ENCODE data around the gene CYB561. TPM values are rescaled to one million over a fixed set of nuclear protein-coding genes. Genes with fewer than 3 reads are reported as not detected.
"Not testable (repeated sequence)": the region's sequence is repeated elsewhere in the genome, so short reads cannot be mapped to it uniquely, and the experiment has no call there.

The CYB561 gene
- total RNA-seq, 1 donor from 2014 or later: 1.7 TPM

DNA sequence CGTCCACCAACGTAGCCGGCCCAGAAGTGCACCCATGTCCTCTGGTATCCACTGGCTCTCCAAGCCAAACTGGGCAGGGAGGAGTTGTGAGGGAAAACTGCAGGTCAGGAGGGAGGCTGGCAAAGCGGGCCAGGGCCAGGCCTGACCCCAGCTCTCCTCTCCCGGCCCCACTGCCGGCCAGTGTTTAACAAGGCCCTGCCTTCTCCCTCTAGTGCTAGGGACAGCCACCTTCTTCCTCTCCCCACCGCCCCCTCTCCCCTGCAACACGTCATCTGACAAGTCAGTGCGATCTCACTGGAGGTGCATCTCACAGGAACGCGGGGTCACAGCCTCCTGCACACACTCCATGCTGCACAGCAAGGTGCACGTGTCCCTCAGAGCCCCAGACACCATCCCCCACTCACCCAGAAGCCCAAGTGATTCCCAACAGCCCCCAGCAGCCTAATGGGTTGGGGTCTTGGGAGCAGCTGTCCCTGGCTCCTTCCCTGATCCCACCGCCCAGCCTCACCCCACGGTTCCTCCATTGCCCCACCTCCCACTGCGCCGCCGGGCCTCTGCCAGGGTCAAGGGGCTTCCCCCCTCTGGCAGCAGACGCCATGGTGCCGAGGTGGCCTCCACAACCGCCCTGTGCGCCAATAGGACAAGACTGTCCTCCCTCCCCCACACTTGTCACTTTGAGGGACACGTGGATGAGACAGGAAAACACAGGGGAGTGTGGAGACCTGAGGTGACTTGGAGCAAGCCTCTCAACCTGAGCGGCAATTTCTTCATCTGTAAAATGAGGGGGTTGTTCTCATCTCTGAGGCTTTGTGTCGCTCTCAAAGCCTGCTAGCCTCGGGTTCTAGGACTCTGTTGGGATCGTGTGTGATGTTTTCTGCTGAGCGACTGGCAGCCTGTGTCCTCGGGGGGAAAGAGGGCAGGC is 29.6 kb upstream of the CYB561 start:
- Mint-ChIP-seq H3K27me3 (peaks cover 57% of the 10 kb centered on the region), H3K4me1 (peaks cover 16% of the 10 kb centered on the region)

DNA sequence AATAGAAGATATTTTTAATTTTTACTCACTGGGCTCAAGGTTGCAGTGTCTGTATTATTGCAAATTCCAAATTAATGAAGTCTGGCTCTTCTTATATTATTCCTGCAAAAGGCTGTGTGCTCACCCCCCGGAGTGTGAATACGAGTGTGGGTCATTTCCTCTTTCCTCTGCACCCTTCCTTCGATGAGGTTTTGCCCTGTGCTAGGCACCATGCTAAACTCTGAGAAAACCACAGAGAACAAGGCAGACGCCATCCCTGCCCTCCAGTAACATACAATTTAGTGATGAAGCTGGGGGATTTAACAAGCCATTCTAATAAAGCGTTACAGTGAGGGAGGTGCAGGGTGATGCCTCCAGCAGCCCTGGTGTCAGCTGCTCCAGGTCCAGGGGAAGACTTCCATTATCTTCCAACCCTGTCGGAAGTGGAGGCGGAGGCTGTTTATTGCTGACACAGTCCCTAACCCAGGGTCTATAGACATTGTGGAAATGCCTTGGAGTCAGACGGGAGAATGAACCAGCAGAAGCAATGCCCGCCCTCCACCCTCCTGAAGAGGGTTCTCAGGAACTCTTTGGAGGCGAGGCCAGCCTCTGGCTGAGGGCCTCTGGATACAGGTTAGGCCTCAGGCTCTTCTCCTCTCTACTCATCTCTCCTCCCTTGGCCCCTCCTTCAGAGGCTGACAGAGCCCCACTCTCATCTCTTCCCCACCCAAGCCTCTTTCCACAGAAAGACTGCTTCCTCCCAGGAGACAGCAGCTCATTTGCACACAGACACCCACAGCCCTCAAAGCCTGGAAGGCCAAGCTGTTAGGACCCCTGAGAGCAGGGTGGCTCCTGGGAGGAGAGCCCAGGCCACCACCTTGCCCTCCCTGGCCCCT is 28.7 kb upstream of the CYB561 start:
- H3K27ac Mint-ChIP-seq: no peak overlapping the region
- intact Hi-C loops (cut with micrococcal nuclease): no loop called here
- H3K36me3 Mint-ChIP-seq (ENCODE audit: low read depth): peaks cover 2% of the 10 kb centered on the region
- H3K9me3 Mint-ChIP-seq: no peaks in the 10 kb centered on the region
- H3K4me1 Mint-ChIP-seq: peaks cover 16% of the 10 kb centered on the region
- H3K27me3 Mint-ChIP-seq: peaks cover 61% of the 10 kb centered on the region
- no peak overlapping the region for H3K4me3 Mint-ChIP-seq
- no peak for DNase-seq

More for the DNA sequence above, 29.6 kb upstream of the CYB561 start:
- peak overlapping the region; percentile 55 for H3K4me3 Mint-ChIP-seq
- no peaks in the 10 kb centered on the region for H3K9me3 Mint-ChIP-seq
- DNase-seq: no peak
- H3K27ac Mint-ChIP-seq: no peak overlapping the region
- H3K36me3 Mint-ChIP-seq (ENCODE audit: low read depth): peaks cover 2% of the 10 kb centered on the region
- intact Hi-C loops (cut with micrococcal nuclease): no loop called here

DNA sequence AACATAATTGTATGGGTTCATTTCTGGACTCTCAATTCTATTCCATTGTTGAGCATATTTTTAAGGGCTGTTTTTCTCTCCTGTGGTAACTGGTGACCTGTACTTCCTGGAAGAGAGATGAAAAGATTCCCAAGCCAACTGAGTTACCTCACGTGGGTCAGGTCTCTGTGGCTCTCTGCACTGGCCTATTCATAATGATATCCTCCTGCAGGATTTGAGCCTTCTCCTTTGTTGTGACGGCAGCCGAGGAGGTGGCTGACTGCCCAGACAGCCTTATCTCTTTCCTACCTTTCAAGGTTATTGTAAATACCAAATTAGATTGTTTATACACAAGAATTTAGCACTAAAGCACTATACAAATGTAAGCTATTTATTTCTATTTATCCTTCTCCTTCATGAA is 28.1 kb upstream of the CYB561 start:
- Mint-ChIP-seq H3K9me3 (no peaks in the 10 kb centered on the region), H3K4me1 (peaks cover 16% of the 10 kb centered on the region), H3K27me3 (peaks cover 63% of the 10 kb centered on the region), H3K27ac (no peak overlapping the region), H3K36me3 (ENCODE audit: low read depth) (peaks cover 2% of the 10 kb centered on the region), H3K4me3 (no peak overlapping the region)
- intact Hi-C loops (cut with micrococcal nuclease): no loop called here
- DNase-seq: no peak

DNA sequence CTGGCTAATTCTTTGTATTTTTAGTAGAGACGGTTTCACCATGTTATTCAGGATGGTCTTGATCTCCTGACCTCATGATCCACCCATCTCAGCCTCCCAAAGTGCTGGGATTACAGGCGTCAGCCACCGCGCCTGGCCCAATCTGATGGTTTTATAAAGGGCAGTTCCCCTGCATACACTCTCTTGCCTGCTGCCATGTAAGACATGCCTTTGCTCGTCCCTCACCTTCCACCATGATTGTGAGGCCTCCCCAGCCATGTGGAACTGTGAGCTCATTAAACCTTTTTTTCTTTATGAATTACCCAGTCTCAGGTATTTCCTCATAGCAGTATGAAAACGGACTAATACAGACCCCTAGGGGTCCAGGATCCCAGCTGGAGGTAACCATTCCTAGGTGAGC is 22.0 kb upstream of the CYB561 start:
- H3K27ac Mint-ChIP-seq; intact Hi-C loops (cut with micrococcal nuclease); H3K36me3 Mint-ChIP-seq (ENCODE audit: low read depth); H3K4me1 Mint-ChIP-seq; H3K9me3 Mint-ChIP-seq; H3K4me3 Mint-ChIP-seq; DNase-seq: not testable (repeated sequence)
- peaks cover 41% of the 10 kb centered on the region for H3K27me3 Mint-ChIP-seq

DNA sequence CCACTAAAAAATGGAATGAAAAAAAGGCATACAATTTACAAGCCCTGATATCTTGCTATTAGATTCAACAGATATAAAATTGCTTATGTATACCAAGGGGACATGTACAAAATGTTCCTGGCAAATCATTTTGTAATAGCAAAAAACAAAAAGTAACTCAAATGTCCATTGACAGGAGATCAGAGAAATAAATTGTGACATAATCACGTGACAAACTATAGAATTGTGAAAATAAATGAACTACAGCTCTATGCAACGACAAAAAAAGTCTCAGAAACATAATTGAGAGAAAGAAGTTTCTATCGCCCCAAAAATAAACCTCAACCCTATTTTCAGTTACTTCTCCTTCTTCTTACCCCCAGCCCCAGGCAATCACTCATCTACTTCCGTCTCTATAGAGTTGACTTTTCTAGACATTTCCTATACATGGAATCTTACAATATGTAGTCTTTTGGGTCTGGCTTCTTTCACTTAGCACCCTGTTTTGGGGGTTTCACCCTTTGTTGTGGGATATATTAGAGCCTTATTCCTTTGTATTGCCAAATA is 18.7 kb upstream of the CYB561 start:
- Mint-ChIP-seq H3K4me1 (no peaks in the 10 kb centered on the region), H3K9me3 (no peaks in the 10 kb centered on the region), H3K27me3 (peaks cover 26% of the 10 kb centered on the region)

DNA sequence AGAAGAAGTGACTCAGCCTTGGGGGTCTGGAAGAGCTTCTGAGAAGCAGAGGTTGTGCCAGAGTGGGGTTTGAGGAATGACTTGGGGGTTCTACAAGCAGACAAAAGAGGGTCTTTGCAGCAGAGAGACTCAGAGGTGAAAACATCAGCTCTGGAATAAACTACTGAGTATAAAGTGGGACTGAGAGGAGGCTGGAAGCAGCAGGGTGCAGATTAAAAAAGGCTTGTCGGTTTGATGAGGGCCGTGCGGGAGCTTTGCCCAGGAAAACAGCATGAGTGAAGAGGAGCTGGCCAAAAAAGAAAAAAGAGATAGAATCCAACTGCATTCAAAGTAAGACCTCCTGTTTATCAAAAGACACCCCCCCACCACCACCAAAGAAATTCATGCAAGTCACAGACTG is 17.7 kb upstream of the CYB561 start:
- no peaks in the 10 kb centered on the region for H3K4me1 Mint-ChIP-seq
- H3K9me3 Mint-ChIP-seq: no peaks in the 10 kb centered on the region
- H3K27ac Mint-ChIP-seq: no peak overlapping the region
- peaks cover 21% of the 10 kb centered on the region for H3K27me3 Mint-ChIP-seq
- intact Hi-C loops (cut with micrococcal nuclease): no loop called here
- DNase-seq: no peak
- H3K4me3 Mint-ChIP-seq: no peak overlapping the region
- no peaks in the 10 kb centered on the region for H3K36me3 Mint-ChIP-seq (ENCODE audit: low read depth)

More for the DNA sequence above, 18.7 kb upstream of the CYB561 start:
- Mint-ChIP-seq H3K27ac (no peak overlapping the region), H3K36me3 (ENCODE audit: low read depth) (no peaks in the 10 kb centered on the region), H3K4me3 (no peak overlapping the region)
- intact Hi-C loops (cut with micrococcal nuclease): no loop called here
- DNase-seq: no peak

DNA sequence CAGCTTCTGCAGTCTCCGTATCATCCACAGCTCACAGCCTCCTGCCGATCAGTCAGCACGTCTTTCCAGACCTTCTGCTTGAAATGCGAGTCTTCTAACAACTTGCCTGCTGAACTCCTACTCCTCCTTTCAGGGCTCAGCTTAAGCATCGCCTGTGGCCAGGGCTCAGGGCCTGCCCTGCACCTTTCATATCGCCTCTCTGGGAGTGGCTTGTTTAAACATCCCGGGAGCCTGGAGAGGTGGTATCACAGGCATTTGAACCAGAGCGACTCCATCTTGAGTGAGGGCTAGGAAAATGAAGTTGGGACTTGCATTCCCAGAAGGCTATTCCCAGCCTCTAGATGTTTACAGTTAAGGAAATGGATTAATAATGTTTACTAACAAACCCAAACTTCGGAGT is 13.9 kb upstream of the CYB561 start:
- intact Hi-C loops (cut with micrococcal nuclease): no loop called here
- Mint-ChIP-seq H3K4me1 (no peaks in the 10 kb centered on the region), H3K27me3 (peaks cover 22% of the 10 kb centered on the region), H3K36me3 (ENCODE audit: low read depth) (no peaks in the 10 kb centered on the region), H3K4me3 (no peak overlapping the region), H3K9me3 (no peaks in the 10 kb centered on the region), H3K27ac (no peak overlapping the region)
- no peak for DNase-seq

DNA sequence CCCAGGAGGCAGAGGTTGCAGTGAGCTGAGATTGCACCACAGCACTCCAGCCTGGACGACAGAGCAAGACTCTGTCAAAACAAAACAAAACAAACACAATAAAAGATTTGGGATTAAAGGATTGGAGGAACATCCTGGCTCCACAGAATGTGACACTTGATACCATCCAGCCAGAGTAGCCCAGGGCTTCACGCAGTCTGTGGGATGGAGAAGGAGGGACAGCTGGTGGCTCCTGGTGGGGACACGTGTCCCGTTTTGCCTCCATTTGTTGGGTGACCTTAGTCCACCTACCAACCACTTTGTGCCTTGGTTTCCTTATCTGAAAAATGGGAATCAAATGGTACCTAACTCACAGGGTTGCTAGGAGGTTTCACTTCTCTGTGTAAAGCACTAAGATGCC is 12.4 kb upstream of the CYB561 start:
- no peak overlapping the region for H3K27ac Mint-ChIP-seq
- H3K4me1 Mint-ChIP-seq: no peaks in the 10 kb centered on the region
- no peaks in the 10 kb centered on the region for H3K36me3 Mint-ChIP-seq (ENCODE audit: low read depth)
- DNase-seq: no peak
- H3K4me3 Mint-ChIP-seq: no peak overlapping the region
- H3K27me3 Mint-ChIP-seq: peaks cover 13% of the 10 kb centered on the region
- no peaks in the 10 kb centered on the region for H3K9me3 Mint-ChIP-seq
- intact Hi-C loops (cut with micrococcal nuclease): no loop called here

DNA sequence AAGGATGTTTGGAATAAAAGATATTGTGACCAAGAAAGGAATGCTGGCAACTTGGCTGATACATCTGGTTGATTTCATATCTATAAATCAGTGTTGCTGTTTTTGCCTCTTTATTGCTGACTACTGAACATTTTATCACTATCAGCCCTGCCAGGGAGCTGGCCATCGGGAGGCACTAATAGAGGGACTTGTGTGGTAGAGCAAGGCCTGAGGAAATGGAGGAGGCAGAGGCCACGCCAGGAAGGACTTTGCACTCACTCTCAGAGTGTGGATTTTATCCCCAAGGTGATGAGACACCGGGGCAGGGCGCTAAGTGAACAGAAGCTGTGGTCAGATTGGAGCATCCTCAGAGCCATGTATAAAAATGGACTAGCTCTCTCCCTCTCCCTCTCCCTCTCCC is 9.3 kb upstream of the CYB561 start:
- intact Hi-C loops (cut with micrococcal nuclease): no loop called here
- no peaks in the 10 kb centered on the region for H3K36me3 Mint-ChIP-seq (ENCODE audit: low read depth)

DNA sequence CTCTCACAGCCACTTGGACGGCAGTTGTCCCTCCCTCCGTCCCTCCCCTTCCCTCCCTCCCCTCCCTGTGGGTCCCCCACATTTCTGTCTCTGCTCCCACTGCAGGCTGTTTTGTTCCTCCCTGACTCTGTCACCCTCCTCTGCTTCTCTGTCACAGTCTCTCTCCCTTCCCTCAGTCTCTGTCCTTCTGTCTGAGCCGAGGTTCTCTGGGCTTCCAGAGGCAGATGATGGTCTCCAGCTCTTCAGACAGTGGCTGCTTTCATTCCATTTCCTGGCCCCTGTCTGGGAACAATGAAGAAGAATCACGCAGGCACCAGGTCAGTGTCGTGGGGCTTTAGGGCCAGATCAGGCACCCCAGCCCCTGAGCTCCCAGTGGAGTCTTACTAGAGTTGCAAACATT is 8.8 kb upstream of the CYB561 start:
- H3K9me3 Mint-ChIP-seq: no peaks in the 10 kb centered on the region
- H3K4me1 Mint-ChIP-seq: peaks cover 5% of the 10 kb centered on the region
- H3K4me3 Mint-ChIP-seq: no peak overlapping the region
- H3K27me3 Mint-ChIP-seq: peaks cover 21% of the 10 kb centered on the region
- intact Hi-C loops (cut with micrococcal nuclease): no loop called here
- H3K36me3 Mint-ChIP-seq (ENCODE audit: low read depth): no peaks in the 10 kb centered on the region
- no peak overlapping the region for H3K27ac Mint-ChIP-seq
- DNase-seq: no peak

More for the DNA sequence above, 9.3 kb upstream of the CYB561 start:
- Mint-ChIP-seq H3K27ac (no peak overlapping the region), H3K27me3 (peaks cover 19% of the 10 kb centered on the region), H3K4me3 (no peak overlapping the region), H3K9me3 (no peaks in the 10 kb centered on the region), H3K4me1 (peaks cover 2% of the 10 kb centered on the region)
- no peak for DNase-seq

DNA sequence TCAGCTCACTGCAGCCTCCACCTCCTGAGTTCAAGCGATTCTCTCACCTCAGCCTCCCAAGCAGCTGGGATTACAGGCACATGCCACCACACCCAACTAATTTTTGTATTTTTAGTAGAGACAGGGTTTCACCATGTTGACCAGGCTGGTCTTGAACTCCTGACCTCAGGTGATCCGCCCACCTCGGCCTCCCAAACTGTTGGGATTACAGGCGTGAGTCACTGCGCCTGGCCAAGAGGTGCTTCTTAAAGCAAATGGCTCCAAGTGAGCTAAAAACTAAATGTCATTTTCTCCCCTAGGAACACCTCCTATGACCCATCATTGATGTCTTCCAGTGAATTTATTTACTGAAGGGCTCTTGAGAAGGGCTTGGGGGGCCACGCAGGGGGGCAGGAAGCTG is 8.3 kb upstream of the CYB561 start:
- DNase-seq; intact Hi-C loops (cut with micrococcal nuclease); H3K9me3 Mint-ChIP-seq; H3K27ac Mint-ChIP-seq; H3K4me3 Mint-ChIP-seq; H3K4me1 Mint-ChIP-seq; H3K36me3 Mint-ChIP-seq (ENCODE audit: low read depth): not testable (repeated sequence)
- H3K27me3 Mint-ChIP-seq: peaks cover 22% of the 10 kb centered on the region

DNA sequence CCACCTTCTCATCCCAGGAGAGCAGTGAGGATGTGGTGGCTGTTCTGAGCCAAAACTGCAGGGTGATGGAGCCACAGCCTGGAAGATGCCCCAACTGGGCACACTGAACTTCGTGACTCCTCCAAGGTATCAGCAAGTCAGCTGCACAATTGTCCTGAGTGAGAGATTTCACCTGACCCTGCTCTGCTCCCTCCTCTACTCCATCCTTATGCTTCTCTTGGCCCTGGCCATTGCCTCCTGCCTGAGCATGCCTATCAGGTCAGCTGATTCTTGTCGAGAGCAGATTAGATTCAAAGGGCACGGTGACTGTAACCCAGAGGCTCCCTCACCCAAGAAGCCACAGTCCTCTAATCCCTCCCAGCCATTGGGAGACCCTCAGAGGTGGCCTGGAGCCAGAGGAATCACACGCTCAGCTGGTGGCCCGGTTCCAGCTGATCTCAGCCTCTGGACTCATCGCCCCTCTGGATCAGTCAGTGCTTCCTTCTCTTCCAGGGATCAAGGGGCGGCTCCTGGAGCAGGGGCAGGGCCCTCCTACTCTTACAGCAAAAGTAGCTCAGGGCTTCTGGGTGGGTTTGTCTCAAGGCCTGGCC is 7.0 kb upstream of the CYB561 start:
- intact Hi-C loops (cut with micrococcal nuclease): no loop called here
- DNase-seq: no peak
- no peaks in the 10 kb centered on the region for H3K36me3 Mint-ChIP-seq (ENCODE audit: low read depth)
- no peaks in the 10 kb centered on the region for H3K9me3 Mint-ChIP-seq
- no peak overlapping the region for H3K27ac Mint-ChIP-seq
- peaks cover 6% of the 10 kb centered on the region for H3K4me1 Mint-ChIP-seq
- peaks cover 25% of the 10 kb centered on the region for H3K27me3 Mint-ChIP-seq
- H3K4me3 Mint-ChIP-seq: no peak overlapping the region

DNA sequence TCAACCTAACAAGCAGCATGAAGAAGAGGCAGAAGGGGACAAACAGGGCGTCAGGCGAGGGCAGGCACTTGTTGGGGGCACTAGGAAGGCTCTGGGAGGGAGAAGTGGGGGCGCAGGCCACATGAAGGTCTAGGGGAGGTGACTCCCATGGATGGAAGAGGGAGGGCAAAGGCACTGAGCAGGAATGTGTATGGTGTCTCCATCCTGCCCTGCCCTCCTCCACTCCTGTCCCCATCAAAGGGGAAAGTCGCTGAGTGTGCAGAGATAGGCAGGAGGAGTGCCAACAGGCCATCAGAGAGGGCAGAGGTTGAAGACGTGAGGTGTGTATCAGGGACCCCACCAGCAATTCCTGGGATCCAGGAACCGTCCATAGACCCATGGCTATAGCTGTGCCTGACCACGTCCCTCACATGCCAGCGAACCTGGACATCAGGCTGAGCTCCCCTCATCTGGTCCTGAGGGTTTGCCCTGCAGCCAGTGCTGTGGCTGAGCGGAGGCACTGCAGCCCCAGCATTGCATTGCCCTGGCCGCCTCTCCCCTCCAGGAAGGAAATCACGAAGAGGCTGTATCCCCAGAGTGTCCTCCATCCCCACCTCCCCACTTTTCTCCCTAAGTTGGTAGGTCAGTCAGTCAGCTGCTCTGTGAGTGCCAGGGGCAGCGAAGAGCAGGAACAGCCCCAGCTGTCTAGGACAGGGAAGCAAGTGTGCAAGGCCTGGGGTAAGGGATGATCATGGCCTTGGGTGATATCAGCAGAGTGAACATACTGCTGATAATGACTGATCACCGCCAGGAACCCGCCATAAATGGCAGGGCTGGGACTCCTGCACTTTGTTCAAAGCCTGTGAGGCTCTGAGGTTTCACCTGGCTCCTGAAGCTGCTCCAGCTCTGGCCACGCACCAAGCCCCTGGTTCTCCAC is 6.2 kb upstream of the CYB561 start:
- H3K4me1 Mint-ChIP-seq: peaks cover 9% of the 10 kb centered on the region
- H3K9me3 Mint-ChIP-seq: no peaks in the 10 kb centered on the region
- no peaks in the 10 kb centered on the region for H3K36me3 Mint-ChIP-seq (ENCODE audit: low read depth)
- H3K4me3 Mint-ChIP-seq: no peak overlapping the region
- peaks cover 23% of the 10 kb centered on the region for H3K27me3 Mint-ChIP-seq
- no peak for DNase-seq
- H3K27ac Mint-ChIP-seq: no peak overlapping the region
- intact Hi-C loops (cut with micrococcal nuclease): no loop called here

All from activated CD4-positive, alpha-beta T cell treated with anti-CD3 and anti-CD28 coated beads, Interleukin-2, amount 10 ng/mL, durations not matched to agents 24 days and 14 days (primary cell).